ENCODE results near the gene ISG20.

DNA sequence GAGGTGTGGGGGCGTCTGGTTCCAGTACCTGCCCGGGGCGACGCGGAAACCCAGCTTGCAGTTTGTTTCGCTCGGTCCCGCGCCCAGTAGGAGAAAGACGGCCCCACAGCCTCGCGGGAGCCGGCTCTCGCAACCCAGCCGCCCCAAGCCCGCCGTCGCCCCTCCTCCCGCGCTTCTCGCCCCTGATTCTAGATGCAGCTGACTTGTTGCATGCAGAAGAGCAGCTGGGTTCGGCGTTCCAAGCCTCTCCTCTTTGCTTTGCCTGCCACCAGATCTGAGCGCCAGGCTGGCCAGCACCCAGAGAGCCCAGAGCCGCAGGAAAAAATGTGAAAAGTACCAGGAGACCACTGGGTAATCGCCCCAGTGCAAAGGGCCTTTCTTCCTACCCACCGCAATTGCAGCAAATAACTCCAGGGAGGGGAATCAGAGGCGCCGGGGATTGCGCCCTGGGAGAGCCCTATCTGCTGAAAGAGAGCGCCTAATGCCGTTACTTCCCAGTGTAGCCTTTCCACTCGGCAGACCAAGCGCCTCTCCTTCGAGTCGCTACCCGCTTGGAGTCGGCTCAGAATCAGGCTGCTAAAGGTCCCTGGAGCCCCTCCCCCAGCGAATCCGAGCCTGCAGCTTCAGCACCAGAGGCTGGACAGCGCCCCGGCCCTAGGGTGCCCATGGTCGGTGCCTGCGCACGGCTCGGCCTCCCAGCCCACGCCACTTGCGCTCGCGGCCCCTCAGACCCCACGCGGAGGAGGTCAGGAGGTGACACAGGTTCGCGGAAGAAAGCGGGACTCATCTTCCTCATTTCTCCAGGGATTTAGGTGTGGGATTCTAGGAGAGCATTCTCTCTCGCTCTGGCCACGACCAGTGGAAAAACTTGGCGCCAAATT lies 33.4 kb upstream of the ISG20 start:
- TF ChIP-seq, protein P1, sequence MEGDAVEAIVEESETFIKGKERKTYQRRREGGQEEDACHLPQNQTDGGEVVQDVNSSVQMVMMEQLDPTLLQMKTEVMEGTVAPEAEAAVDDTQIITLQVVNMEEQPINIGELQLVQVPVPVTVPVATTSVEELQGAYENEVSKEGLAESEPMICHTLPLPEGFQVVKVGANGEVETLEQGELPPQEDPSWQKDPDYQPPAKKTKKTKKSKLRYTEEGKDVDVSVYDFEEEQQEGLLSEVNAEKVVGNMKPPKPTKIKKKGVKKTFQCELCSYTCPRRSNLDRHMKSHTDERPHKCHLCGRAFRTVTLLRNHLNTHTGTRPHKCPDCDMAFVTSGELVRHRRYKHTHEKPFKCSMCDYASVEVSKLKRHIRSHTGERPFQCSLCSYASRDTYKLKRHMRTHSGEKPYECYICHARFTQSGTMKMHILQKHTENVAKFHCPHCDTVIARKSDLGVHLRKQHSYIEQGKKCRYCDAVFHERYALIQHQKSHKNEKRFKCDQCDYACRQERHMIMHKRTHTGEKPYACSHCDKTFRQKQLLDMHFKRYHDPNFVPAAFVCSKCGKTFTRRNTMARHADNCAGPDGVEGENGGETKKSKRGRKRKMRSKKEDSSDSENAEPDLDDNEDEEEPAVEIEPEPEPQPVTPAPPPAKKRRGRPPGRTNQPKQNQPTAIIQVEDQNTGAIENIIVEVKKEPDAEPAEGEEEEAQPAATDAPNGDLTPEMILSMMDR (IDR thresholded peaks at IDR 0.05): no peak
- no peak for TF ChIP-seq POLR2A (IDR thresholded peaks at IDR 0.05)

Measured in uterus (tissue), 2 donors.